HG03159 (cell line): ENCODE data around the gene CDKAL1.

Experiments
- ATAC-seq: cut with Tn5 transposase; IDR thresholded peaks from one replicate; pipeline ENCODE4 v1.9.1; 2021; ENCODE audit warnings: mild to moderate bottlenecking, moderate library complexity; ENCODE audit not compliant: unreplicated experiment

Gene CDKAL1

DNA sequence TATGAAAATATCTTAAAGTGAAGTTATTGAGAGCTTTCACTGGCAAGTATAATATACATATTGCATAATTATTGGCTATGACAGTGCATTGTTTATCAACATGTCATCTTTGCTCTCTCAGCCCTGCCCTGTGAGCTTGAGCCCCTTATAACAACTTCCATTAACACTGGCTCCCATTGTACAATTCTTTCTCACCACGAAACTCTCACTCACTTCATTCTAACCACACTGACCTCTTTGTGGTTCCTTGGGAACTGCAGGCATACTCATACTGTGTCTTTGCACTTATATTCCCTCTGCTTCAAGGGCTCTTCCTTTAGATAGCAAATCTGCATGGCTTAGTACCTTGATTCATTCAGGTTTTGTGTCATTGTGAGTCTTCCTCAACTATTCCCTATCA lies 411.8 kb downstream of the CDKAL1 start:
- ATAC-seq, result peak; percentile 45

DNA sequence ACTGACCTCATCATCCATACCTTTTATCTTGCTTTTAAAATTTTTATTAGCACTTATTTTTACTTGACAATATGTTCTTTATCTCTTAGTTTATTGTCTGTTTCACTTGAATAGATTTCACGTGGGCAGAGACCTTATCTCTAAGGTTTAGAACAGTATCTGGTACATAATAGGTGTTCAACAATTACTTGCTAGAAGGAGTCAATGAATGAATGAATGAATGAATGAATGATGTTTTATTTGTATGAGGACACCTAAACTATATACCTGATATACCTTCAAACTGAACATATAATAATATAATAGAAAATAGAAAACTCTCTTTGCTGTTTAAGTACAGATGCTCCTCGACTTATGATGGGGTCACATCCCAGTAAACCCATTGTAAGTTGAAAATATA lies 412.6 kb downstream of the CDKAL1 start:
- no peak for ATAC-seq

DNA sequence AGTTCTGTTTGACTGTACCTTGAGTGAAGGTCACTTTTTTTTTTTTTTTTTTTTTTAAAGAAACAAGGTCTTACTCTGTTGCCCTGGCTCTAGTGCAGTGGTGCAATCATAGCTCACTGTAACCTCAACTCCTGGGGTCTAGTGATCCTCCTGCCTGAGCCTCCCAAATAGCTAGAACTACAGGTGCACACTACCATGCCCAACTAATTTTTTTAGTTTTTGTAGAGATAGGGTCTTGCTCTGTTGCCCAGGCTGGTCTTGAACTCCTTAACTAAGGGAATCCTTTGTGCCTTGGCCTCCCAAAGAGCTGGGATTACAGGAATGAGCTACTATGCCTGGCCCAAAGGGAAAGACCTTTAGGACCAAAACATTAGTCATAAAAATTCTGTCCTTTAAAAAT lies 413.7 kb downstream of the CDKAL1 start:
- no peak for ATAC-seq

DNA sequence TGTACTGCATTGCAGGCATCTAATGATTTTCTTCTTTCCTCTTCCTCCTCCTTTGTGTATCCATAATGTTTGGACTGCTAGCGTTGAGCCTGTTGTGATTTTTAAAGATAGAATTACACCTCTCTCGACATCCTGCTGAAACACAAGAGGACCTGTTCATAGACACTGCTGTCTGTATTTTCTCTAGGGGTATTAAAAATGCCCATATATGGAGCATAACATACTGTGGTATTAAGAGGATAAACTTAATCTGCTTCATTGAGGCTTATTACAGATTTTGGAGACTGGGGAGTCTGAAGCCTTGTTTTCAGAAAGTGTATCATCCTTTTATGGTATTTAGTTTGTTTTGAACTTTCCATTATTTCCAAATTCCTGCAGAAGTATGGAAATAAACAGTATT lies 414.3 kb downstream of the CDKAL1 start:
- ATAC-seq, result no peak

DNA sequence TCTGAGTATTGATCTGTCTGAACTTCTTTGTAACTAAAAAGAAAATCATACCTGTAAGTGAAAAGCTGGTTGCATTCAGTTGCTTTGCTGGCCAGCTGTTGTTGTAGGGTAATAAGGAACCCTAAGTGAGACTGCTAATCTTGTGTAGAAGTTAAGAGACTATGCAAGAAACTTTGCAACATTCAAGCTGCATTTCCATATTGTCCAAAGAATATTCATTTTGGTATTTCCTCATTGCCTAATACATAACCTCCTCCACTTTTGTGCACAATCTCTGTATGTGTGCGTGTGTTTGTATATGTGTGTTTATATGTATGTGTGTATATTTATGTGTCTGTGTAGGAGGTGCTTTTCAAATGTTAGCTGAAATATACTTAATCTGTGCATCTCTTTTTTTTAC lies 414.9 kb downstream of the CDKAL1 start:
- ATAC-seq, result no peak

DNA sequence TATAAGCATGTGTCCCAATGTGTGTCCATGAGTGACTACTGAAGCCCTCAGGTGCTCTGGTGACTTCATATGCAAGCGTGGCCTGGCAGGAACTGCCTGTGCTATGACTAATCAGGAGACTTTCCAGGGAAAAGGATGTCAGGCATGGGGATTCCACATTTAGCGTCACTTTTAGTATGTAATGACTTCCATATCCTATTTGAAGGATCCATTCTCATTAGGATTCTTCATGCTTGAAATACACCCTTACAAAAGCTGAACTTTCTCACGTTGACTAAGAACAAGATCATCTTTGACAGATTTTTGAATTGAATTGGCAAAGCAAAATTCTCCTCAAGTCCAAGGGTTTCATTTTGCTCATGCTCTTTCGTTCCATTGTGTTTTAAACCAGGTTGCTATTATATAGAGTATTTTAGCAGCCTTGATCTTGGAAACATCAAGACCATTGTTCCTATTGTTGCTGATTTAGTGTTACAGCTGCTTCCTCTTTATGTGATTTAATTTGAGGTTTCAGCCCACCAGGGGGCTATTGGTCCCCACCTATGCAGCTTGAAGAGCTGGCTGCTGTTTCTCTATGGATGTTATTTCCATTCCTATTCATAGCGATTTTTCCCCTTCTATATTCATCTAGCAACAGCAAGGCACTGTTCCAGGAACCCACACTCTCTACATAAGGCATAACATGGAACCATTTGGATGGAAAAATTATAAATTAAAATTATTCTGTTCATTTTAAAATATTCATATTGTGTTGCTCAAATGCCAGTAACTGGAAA lies 418.6 kb downstream of the CDKAL1 start:
- ATAC-seq, result no peak

DNA sequence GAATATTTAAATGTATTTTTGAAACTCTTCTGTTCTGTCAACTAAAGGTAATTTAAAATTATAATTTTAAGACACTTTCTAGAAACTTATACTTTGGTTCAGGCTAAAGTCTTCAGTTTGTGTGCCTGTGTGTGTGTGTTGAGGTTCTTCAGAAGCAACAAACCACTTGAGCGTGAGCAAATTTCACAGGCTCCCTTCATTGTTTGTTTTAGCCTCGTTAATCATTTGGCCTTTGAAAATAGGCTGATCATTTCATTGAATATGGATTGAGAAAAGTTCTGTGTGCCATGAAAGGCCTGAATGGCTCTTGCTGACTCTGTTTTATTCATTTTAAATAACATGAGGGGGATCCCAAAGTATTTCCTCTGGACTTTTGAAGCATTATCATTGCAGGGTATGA lies 420.1 kb downstream of the CDKAL1 start:
- no peak for ATAC-seq

DNA sequence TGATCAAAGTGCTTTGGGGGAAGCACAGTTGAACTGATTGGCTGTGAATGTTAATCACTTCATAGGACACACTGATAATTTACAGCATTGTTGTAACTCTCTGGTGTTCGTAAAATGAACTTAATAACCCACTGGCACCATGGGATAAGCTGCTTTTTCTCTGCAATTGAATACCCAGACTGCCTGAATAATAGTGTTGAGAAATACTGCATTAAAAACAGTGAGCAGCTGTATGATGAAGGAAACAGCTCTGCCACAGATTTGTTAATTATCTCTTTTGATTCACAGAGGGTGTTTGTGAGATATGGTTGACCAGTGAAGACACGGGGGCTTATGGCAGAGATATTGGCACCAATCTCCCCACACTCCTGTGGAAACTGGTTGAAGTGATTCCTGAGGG lies 420.9 kb downstream of the CDKAL1 start:
- ATAC-seq, result no peak

DNA sequence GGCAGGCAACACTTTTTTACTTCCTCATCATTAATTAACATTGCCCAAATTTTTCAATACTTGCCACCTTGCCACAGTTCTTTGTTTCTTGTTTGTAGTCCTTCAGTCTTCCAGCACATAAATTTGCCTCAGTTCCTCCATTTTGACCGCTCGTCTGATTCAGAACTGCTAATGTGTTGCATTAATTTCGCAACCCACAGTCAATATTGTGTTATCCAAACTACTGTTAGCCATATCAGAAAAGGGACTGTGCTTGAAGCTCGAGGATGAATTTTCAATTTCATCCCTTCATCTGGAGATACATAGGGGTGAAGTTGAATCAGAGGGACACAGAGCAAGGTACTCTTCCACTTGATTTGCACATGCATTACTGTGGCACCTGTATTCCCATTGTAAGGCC lies 421.5 kb downstream of the CDKAL1 start:
- ATAC-seq, result no peak

DNA sequence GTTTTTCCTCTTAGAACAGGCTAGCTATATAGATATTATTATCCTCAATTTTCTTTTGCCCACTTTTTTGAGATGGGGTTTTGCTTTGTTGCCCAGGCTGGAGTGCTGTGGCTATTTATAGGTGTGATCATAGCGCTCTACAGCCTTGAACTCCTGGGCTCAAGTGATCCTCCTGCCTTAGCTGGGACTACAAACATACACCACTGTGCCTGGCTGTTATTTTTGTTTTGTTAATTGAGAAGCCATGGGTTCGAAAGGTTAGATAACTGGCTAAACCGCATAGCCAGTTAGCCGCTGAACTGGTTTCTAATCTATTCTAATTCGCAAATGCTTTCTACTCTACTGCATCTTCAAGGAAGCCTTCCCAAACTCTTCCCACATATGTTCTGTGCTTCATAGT lies 425.8 kb downstream of the CDKAL1 start:
- ATAC-seq, result no peak

DNA sequence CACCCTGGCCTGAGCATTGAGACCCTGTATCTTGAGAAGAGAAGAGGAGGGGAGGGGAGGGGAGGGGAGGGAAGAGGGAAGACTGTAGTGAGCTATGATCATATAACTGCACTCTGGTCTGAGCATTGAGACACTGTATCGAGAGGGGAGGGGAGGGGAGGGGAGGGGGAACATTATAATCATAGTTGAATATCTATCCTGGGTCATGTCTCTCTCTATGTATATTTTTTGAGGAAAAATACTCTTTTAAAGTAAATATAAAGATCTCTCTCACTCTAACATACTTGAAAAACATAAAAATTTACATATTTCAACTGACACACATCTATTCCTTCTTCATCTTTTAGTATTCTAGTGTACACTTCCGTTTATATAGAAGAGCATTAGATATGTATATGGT lies 431.0 kb downstream of the CDKAL1 start:
- no peak for ATAC-seq

DNA sequence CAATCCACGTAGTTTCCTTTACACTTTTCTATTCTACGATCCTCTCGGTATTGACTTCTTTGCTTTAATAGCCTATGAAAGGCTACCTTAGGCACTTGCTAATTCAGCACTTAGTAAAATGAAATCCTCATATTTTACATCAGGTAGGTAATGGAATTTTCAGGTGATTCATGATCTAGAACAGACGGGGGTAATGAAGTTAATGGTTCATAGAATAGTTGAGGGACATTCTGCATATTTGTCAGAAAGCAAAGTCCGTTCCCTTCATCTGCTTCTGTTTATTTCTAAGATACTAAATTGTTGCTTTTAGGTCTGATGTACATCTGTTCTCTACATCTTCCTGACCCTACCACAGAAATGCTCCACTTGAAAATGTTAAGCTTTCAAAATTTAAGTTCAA lies 431.7 kb downstream of the CDKAL1 start:
- no peak for ATAC-seq

DNA sequence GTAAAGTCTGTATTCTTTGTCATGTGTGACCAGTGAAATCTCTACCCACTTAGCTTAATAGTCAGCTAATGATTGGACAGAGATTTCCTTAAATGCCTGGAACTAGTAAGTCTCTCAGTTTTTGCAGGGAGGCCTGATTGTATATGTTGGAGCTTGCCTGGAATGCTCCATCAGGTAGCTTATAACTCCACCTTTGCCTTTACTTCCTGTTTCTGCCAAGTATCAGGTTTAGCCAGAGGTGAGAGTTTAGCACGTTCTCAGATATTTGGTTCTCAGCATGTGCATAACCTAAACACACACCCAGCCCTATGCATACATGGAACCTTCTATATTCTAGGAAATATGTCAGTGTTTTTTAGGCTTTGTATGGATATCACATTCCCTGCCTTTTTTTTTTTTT lies 435.3 kb downstream of the CDKAL1 start:
- ATAC-seq, result no peak

DNA sequence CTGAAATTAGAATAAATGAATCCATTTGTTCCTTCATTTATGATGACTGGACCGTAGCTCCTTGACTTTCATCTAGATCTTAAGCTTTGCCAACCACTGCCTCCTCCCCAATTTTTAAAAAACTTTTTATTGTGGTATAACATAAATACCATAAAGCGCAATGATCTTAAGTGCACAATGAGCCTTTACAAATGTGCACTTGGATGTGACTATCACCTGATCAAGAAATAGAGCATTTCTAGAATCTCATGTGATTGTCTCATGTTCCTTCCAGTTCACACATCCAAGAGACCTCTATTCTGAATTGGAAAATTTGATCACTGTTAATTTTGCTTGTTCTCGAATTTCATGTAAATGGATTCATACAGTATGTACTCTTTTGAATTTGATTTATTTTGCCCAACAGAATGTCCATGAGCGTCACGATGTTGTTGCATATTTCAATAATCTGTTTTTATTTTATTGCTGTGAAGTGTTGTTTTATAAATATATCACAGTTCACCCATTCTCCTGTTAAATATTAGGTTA lies 442.2 kb downstream of the CDKAL1 start:
- no peak for ATAC-seq

DNA sequence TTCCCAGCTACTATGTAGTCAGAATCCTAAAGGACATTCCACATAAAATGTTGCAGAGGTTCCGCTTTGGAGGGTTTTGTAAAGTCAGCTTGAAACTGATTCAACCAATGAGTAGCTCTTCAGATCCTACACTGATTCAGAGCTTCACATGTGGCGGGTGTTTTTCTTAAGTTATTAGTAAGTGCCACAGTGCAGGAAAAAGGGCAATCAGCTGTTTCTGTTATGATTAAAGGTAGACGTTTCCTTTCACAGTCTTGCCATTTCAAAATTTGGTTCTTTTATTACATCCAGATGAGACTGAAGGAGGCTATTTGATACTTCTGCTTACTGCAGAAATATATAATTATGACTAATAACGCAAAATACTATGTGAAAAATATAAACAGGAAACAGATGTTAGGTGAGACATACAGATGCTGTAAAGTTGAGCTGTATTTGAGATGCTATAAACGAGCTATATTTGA lies 443.9 kb downstream of the CDKAL1 start:
- ATAC-seq, result peak; percentile 84

DNA sequence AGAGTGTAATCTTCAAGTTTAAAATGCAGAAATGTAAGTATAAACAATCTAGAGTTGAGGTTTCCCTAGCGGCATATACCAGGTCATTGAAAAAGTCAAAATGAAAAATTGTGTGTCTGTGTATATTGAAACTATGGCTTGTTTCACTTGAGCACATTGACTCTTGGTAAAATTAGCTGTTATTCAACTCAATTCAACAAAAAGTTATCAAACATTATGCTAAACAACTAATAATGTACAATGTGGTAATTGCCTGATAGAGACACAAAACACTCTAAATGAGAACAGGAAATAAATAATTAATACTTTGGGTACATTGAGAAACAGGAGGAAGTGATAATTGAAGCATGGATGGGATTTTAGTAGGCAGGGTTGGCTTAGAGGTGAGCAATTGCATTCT lies 444.8 kb downstream of the CDKAL1 start:
- ATAC-seq, result no peak

DNA sequence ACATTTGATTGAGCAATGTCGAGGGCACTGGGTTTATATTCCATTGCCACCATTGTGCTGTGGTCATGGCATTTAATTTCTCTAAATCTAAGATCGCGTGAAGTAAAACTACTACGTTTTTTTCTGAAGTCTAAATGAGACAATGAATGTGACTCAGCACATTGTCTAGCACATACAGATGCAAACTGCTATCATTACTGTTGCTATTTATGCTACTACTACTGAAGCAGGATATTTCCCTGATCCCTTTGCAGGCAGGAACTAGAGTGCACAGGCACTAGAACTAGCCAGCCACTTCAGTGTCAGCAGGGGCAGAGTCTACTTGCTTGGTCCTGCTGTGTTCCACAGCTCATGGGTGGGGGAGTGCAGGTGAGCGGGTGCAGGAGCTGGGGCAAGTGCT lies 449.7 kb downstream of the CDKAL1 start:
- no peak for ATAC-seq

DNA sequence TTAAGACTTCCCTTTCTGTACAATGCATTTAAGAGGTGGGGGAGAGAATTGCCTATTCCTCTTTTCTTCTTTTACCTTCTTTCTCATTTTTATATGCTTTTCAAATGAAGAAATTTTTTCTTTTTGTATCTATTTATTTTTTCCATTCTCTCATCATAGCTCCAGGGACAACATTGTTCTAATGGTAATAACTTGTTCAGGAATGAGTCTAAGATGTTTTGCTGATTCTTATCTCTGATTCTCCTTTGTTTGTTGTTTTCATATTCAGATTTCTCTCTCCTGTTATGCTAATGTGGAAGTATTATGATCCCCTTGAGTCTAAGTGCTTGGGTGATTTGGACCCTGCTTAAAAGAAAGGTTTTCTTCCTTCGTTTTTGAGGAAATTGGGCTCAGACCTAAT lies 451.6 kb downstream of the CDKAL1 start:
- ATAC-seq, result no peak

DNA sequence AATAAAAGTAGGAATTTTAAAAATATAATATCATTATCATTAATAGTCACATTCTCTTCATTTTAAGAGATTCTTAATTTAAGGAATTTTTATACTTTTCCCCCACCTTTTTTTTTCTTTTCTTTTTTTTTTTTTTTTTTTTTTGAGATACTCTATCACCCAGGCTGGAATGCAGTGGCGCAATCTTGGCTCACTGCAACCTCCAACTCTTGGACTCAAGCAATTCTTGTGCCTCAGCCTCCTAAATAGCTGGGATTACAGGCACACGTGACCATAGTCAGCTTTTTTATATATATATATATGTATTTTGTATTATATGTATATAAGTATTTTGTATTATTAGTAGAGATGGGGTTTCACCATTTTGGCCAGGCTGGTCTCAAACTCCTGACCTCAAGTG lies 457.7 kb downstream of the CDKAL1 start:
- ATAC-seq, result no peak

DNA sequence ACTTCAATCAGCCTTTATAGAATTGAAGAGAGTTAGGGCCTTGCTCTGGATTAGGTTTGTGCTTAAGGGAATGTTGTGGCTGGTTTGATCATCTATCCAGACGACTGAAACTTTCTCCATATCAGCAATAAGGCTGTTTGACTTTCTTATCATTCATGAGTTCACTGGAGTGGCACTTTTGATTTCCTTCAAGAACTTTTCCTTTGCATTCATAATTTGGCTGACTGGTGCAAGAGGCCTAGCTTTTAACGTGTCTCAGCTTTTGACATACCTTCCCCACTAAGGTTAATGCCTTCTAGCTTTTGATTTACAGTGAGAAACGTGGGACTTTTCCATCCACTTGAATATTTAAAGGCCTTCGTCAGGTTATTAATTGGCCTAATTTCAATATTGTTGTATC lies 461.8 kb downstream of the CDKAL1 start:
- ATAC-seq, result no peak

DNA sequence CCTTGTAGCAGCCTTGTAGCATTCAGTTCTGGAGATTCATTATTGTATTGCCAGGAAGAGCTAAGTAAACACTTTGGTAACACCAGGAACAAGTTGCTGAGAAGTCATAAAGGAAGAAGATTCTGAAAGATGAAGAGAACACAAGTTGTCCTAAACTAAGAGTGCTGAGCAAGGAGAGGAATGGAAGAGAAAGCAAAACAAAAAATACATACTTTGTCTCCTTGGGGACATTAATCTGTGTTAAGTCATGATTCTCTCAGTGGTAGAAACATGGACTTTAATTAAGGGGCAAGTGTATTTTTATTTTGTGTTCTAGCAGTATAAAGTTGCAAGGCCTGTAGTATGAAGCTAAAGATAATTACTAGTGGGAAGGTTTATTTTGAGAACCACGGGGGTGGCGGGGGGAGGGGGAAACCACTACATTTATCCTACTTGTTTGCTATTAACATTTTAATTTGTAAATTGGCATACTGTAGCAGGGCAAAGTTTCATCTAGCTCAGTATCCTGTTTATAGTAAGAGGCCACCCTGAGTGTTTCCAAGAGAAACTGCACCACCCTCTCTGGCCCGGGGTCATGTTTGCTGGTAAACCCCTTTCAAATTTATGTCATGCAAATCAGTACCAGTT lies 463.0 kb downstream of the CDKAL1 start:
- ATAC-seq, result no peak

DNA sequence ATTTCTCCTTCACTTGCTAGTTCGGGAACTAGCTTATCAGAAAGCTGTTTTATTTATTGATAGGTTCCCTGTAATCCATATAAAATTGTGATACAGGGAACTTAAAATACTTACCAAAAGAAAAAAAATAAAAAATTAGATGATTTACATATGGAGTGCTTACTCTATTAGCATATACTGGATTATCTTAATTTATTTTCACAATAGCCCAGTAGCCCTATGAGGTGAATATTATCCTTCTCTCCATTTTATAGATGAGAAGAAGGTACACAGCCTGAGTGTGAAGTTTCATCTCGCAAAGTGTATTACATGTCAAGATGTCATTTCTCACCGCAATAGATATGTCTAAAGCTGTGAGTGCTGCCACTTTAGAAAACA lies 463.5 kb downstream of the CDKAL1 start:
- no peak for ATAC-seq
